ENCODE data around the gene FAM186B.
"Not testable (repeated sequence)": the region's sequence is repeated elsewhere in the genome, so short reads cannot be mapped to it uniquely, and the experiment has no call there.

FAM186B gene

GRCh38 chr12:49624921-49625577 lies 19.6 kb upstream of the FAM186B start:
- Mint-ChIP-seq H3K4me1 (peaks cover 19% of the 10 kb centered on the region), H3K36me3 (peaks cover 9% of the 10 kb centered on the region), H3K9me3 (no peaks in the 10 kb centered on the region), H3K4me3 (peak overlapping the region; percentile 76), H3K27ac (peak overlapping the region; percentile 13)
- no peak for ATAC-seq
- no peak for DNase-seq (ENCODE audit: low spot score in 2 of 2)

DNA sequence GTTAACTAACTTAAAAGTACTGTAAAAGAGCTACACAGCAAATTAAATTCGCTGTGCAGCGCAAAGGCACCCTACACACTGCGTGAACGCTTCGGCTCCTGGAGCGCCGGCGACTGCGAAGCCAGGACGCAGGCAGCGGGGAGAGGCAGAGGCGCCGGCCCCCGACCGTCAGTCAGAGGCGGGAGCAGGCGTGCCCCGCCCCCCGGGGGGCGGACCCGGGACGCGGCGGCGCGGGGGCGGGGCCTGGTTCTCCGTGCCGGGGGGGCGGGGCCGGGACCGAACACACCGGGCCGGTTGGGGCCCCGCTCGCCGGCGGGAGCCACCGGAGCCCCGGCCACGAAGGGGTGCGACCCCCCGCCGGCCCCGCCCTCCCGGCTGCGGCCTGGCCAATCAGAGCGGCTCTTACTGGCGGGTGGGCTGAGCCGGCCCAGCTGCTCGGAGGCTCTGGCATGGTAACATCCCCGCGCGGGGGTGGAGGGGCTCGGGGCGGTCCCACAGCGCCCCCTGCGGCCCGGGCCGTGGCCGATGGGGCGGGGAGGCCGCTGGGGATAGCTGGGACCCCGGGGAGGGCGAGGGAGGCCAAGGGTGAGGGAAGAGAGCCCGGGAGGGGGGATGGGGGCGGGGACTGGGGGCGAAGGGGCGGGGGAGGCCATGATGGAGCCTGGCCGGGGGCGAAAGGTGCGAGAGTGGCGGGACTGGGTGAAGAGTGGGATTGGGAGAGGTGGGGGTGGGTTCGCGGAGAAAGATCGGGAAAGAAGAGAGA lies 17.9 kb upstream of the FAM186B start, which contains the start of gene PRPF40B:
PRPF40B (plus strand) TSS at position 420 of the 763 bp plus-strand sequence; CDS start at position 450, 30 bp downstream.
- Mint-ChIP-seq H3K27ac (peak within 1 kb of the TSS; percentile 83), H3K4me3 (peak within 1 kb of the TSS; percentile 76), H3K36me3 (peaks cover 9% of the 10 kb centered on the region), H3K4me1 (peaks cover 19% of the 10 kb centered on the region), H3K9me3 (no peaks in the 10 kb centered on the region)
- ATAC-seq (peak; percentile 88), DNase-seq (ENCODE audit: low spot score in 2 of 2) (peak; percentile 81 to 89)

GRCh38 chr12:49622501-49623141 lies 17.2 kb upstream of the FAM186B start:
- DNase-seq (ENCODE audit: low spot score in 2 of 2) (peak; percentile 25 to 86), ATAC-seq (peak; percentile 67)
- Mint-ChIP-seq H3K36me3 (peaks cover 9% of the 10 kb centered on the region), H3K4me3 (peak overlapping the region; percentile 76), H3K27ac (peak overlapping the region; percentile 83), H3K9me3 (no peaks in the 10 kb centered on the region), H3K4me1 (peaks cover 19% of the 10 kb centered on the region)

DNA sequence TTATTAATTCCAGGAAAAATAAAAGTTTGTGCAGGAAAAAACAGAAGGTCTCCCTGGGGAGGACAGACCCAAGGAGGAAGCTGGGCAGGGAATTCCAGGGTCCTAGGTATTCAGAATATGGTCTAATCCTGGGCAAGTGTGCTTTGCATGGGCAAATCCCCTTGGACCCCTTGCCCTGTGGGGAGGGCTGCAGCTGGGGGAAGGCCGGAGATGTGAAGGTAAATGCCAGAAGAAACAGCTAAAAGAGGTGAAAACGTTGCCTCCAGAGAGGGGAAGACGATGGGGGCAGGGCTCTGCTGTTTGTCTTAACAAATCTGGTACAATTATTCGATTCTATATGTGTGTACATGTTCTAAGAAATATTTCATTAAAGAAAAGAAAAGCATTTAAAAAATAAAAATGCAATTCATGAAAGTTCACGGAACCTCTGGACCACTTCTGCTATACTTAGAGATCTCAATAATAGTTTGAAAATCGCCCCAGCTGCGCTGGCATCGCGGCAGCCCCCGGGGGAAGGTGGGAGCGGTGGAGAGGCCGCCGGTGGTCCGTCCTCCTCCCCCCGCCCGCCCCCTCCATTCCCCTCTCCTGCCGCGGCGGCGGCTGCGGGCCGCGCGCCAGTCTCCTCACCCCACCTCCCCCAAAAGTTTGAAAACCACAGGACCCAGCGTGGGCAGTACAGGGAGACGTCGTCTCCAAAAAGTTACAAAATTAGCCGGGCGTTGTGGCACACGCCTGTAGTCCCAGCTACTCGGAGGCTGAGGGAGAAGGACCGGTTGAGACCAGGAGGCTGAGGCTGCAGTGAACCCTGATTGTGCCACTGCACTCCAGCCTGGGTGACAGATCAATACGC lies 16.4 kb upstream of the FAM186B start:
- Mint-ChIP-seq H3K4me3 (peak overlapping the region; percentile 76), H3K27ac (peak overlapping the region; percentile 83), H3K4me1 (peaks cover 19% of the 10 kb centered on the region), H3K36me3 (peaks cover 9% of the 10 kb centered on the region), H3K9me3 (no peaks in the 10 kb centered on the region)
- no peak for ATAC-seq
- DNase-seq (ENCODE audit: low spot score in 2 of 2): no peak

- Mint-ChIP-seq H3K27ac (no peak overlapping the region), H3K36me3 (peaks cover 9% of the 10 kb centered on the region), H3K4me1 (peaks cover 19% of the 10 kb centered on the region), H3K9me3 (no peaks in the 10 kb centered on the region), H3K4me3 (no peak overlapping the region)
- DNase-seq (ENCODE audit: low spot score in 2 of 2): no peak
- no peak for ATAC-seq
These were observed 13.8 kb upstream of the FAM186B start for GRCh38 chr12:49619286-49619685.

GRCh38 chr12:49618576-49618975 lies 13.1 kb upstream of the FAM186B start:
- Mint-ChIP-seq H3K4me3 (no peak overlapping the region), H3K27ac (no peak overlapping the region), H3K4me1 (peaks cover 19% of the 10 kb centered on the region), H3K36me3 (peaks cover 9% of the 10 kb centered on the region), H3K9me3 (no peaks in the 10 kb centered on the region)
- DNase-seq (ENCODE audit: low spot score in 2 of 2): no peak
- no peak for ATAC-seq

GRCh38 chr12:49616533-49617219 lies 11.2 kb upstream of the FAM186B start:
- Mint-ChIP-seq H3K9me3 (no peaks in the 10 kb centered on the region), H3K27ac (no peak overlapping the region), H3K4me3 (no peak overlapping the region), H3K4me1 (peaks cover 9% of the 10 kb centered on the region), H3K36me3 (no peaks in the 10 kb centered on the region)
- ATAC-seq (no peak), DNase-seq (ENCODE audit: low spot score in 2 of 2) (peak in 1 of 2 donors; percentile 38)

GRCh38 chr12:49615725-49616124 lies 10.3 kb upstream of the FAM186B start:
- Mint-ChIP-seq H3K4me3 (no peak overlapping the region), H3K27ac (no peak overlapping the region), H3K4me1 (no peaks in the 10 kb centered on the region), H3K9me3 (no peaks in the 10 kb centered on the region), H3K36me3 (no peaks in the 10 kb centered on the region)
- DNase-seq (ENCODE audit: low spot score in 2 of 2) (no peak), ATAC-seq (no peak)

DNA sequence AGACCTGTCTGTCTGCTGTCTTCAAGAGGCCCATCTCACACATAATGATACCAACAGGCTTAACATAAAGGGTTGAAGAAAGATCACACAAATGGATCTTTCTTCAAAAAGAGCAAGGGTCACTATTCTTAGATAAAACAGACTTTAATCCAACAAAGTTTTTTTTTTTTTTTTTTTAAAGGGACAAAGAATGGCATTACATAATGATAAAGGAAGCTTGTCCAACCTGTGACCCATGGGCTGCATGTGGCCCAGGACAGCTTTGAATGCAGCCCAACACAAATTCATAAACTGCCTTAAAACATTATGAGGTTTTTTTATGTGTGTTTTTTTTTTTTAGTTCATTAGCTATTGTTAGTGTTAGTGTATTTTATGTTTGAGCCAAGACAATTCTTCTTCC lies 6.8 kb upstream of the FAM186B start:
- ATAC-seq (no peak), DNase-seq (ENCODE audit: low spot score in 2 of 2) (no peak)
- Mint-ChIP-seq H3K4me1 (no peaks in the 10 kb centered on the region), H3K4me3 (no peak overlapping the region), H3K27ac (no peak overlapping the region), H3K36me3 (no peaks in the 10 kb centered on the region), H3K9me3 (no peaks in the 10 kb centered on the region)

- peak in 1 of 2 donors; percentile 23 for DNase-seq (ENCODE audit: low spot score in 2 of 2)
- not testable (repeated sequence) for H3K9me3 Mint-ChIP-seq
These were observed 5.3 kb upstream of the FAM186B start for GRCh38 chr12:49610785-49611184.

DNA sequence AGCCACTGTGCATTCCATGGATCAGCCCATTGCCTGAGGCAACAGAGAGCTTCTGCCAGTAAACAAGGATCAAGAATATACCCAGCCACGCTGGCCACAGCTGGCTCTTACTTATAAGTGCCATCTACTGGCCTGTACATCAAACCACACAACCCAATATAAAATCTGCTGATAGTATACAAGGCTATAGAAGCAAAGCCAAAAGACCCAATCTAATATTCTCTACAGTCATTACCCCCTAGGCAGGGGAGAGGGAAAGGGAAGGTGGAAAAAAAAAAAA lies 4.4 kb upstream of the FAM186B start:
- H3K9me3 Mint-ChIP-seq: no peaks in the 10 kb centered on the region
- H3K36me3 Mint-ChIP-seq: no peaks in the 10 kb centered on the region
- H3K4me1 Mint-ChIP-seq: no peaks in the 10 kb centered on the region
- H3K27ac Mint-ChIP-seq: no peak overlapping the region
- ATAC-seq (no peak), DNase-seq (ENCODE audit: low spot score in 2 of 2) (peak in 1 of 2 donors; percentile 45)
- H3K4me3 Mint-ChIP-seq: no peak overlapping the region

More at GRCh38 chr12:49610785-49611184, 5.3 kb upstream of the FAM186B start:
- ATAC-seq, H3K4me3 Mint-ChIP-seq, H3K4me1 Mint-ChIP-seq, H3K36me3 Mint-ChIP-seq, H3K27ac Mint-ChIP-seq: not testable (repeated sequence)

DNA sequence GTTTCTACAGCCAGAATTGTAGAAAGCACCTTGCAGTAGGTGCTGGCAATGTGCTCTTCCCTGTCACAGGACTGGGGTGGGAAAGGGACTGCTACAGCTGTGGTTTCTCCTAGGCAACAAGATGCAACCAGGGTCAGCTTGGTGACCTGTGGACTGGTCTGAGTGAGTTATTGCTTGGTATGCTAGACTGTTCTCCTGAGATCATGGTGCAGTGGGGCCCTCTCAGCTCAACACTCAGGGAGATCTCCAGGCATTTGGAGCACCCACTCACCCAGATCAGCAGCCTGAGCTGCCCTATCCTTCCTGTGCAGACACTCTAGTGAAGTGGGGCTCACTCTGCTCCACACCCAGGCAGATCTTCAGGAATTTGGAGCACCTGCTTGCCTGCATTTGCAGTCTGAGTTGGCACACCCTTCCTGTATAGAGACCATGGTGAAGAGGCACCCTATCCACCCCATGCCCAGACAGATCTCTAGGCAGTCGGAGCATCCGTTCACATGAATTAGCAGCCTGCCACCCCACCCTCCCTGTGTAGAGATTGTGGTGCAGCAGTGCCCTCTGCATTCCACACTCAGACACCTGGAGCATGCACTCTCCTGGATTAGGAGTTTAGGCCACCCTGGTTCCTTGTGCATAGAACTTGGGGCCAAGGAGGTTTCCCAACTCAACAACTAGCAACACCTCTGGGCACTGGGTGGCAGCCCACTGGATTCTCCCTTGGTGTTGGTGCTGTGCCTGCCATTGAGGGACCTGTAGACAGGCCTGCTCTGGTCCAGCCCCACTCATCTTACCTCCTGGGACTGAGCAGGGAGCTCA lies 3.8 kb upstream of the FAM186B start:
- DNase-seq (ENCODE audit: low spot score in 2 of 2): peak in 1 of 2 donors; percentile 43
- Mint-ChIP-seq H3K4me3 (no peak overlapping the region), H3K27ac (no peak overlapping the region), H3K36me3 (no peaks in the 10 kb centered on the region), H3K9me3 (no peaks in the 10 kb centered on the region), H3K4me1 (no peaks in the 10 kb centered on the region)
- no peak for ATAC-seq

- Mint-ChIP-seq H3K4me1 (peaks cover 3% of the 10 kb centered on the region), H3K9me3 (no peaks in the 10 kb centered on the region), H3K36me3 (no peaks in the 10 kb centered on the region), H3K4me3 (no peak overlapping the region), H3K27ac (no peak overlapping the region)
- DNase-seq (ENCODE audit: low spot score in 2 of 2): peak in 1 of 2 donors; percentile 28
- ATAC-seq: no peak
These were observed 583 bp downstream of the FAM186B start for GRCh38 chr12:49604856-49605255.

DNA sequence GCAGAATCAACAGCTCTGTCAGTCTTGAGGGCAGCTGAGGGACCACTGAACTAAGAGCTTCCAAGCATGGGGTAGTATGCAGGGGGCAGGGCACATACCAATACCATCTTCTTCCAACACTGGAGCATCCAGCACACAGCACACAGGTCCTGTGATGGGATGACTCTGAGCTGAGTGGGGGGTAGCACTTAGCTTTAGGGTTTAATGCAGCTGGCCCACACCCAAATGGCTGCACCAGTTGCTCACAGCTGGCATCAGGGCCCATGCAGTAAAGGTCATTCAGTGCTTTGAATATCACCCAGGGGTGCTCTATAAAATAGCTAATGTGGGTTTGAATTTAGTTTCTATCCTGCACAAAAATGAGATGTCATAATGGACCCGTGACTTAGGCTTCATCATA lies 1.7 kb downstream of the FAM186B start:
- DNase-seq (ENCODE audit: low spot score in 2 of 2) (no peak), ATAC-seq (no peak)
- Mint-ChIP-seq H3K4me3 (no peak overlapping the region), H3K36me3 (no peaks in the 10 kb centered on the region), H3K27ac (no peak overlapping the region), H3K9me3 (no peaks in the 10 kb centered on the region), H3K4me1 (peaks cover 5% of the 10 kb centered on the region)
